NCI-H345 treated with DMSO at 0.1 percent for 48 hours (cell line): ENCODE results near the gene B4GALNT3.
"Not testable (repeated sequence)": the region's sequence is repeated elsewhere in the genome, so short reads cannot be mapped to it uniquely, and the experiment has no call there.

Experiments
- DNase-seq: peaks from one replicate; lab custom pipeline; 2025; ENCODE audit not compliant: unreplicated experiment; lab: John Stamatoyannopoulos, UW

B4GALNT3 gene

DNA sequence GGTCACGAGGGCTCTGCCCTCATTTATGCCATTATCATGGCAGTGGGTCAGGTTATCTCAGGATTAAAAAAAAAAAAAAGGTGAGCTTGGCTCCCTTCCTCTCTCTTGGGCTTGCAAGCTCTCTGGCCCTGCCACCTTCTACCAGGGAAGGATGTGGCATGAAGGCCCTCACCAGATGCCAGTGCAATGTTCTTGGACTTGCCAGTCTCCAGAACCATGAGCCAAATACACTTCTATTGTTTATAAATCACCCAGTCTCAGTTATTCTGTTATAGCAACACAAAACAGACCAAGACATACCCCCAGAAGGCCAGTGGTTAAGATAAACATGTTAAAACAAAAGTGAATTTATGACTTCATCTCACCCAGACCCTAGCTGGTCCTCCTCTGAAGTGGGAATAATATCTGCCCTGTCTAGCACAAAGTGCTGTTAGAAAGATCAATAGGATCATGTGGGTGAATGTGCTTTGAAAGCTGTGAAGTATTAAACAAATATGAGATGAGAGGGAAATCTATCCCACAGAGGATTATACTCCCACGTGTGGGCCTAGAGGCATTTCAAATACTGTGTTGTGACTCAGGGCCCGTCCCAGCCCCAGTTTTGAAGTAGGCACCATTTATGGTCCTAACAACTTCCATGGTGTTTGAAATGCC lies 114.9 kb downstream of the B4GALNT3 start:
- DNase-seq = no peak

DNA sequence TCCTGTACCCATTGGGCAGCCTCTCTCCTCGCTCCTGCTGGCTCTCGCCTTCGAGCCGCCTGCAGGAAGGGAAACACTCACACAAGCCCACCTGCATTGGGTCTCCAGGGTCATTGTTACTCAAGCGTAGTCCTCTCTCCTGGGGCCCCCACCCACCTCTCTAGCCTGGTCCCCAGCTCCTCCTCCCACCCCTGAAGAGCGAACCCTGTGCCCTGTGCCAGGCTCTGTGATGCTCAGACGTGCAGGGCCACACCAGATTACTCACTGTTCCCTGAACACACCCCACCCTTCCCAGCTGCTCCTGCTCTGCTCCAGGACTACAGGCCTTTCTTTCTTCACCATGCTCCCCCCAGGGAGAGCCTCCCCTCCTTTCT lies 115.4 kb downstream of the B4GALNT3 start:
- DNase-seq = no peak

DNA sequence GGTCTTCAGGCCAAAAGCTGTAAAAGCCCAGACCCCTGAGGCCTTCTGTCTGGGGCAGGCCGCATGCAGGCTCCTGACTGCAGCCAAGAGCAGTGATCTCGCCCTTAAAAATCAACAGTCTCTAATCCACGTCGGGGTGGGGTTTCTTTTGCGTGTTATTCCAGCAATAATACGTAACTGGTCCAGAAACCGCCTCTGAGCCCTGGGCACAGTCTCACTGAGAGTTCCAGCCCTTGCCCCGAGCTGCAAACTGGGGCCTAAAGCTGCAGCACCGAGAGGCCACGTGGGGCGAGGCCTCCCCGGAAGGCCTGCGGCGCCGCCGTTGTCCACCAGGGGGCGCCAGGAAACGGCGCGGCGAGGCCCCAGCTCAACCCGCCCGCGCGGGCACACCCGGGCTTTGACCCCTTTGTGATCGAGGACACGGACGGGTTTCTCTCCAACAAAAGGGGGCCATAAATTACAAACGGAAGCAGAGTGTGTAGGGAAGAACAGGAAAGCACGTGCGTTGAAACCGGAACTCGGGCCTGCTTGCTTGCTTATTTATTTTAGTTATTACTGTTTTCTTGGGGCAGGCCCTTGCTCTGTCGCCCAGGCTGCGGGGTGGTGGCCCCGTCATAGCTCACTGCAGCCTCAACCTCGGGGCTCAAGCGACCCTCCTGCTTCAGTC lies 116.3 kb downstream of the B4GALNT3 start:
- peak; percentile 52 for DNase-seq

DNA sequence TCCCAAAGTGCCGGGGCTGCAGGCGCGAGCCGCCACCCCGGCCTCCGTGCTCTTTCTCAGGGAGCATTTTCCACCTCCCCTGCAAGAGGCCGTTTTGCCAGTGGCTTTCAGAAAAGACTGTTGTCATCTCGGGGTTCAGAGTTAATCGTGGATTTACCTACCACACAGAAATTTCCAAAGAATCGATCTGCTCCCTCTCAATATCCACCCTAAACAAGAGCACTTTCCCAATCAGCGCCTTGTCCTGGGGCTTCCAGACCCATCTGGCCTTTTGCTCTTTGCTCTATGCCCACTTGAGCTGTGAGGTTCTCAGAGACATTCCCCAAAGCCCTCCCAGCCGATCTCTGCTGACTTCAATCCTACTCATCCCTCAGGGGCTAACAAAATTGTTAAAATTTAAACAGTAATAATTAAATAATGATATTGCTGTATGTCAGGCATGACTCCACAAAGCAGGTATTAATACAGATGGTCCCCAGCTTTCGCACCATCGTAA lies 116.9 kb downstream of the B4GALNT3 start:
- DNase-seq = no peak

DNA sequence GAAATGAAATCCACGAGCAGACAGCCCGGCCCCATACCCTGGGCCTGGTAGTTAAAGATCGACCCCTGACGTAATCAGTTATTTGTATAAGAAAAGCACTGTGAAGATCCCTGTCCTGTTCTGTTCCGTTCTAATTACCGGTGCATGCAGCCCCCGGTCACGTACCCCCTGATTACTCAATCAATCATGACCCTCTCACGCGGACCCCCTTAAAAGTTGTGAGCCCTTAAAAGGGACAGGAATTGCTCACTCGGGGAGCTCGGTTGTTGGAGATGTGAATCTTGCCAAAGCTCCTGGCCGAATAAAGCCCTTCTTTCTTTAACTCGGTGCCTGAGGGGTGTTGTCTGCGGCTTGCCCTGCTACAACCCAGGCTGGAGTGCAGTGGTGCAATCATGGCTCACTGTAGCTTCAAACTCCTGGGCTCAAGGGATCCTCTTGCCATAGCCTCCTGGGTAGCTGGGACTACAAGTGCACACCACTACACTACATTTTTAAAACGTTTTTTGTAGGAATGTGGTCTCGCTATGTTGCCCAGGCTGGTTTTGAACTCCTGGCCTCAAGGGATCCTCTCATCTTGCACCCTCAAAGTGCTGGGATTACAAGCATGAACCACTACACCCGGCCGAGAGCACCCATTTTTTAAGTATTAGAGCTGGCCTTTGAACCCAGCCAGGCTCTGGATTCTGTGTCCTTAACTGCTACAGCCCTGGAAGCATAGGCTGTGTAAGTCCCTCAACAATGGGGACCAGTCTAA lies 118.4 kb downstream of the B4GALNT3 start:
- not testable (repeated sequence) for DNase-seq

DNA sequence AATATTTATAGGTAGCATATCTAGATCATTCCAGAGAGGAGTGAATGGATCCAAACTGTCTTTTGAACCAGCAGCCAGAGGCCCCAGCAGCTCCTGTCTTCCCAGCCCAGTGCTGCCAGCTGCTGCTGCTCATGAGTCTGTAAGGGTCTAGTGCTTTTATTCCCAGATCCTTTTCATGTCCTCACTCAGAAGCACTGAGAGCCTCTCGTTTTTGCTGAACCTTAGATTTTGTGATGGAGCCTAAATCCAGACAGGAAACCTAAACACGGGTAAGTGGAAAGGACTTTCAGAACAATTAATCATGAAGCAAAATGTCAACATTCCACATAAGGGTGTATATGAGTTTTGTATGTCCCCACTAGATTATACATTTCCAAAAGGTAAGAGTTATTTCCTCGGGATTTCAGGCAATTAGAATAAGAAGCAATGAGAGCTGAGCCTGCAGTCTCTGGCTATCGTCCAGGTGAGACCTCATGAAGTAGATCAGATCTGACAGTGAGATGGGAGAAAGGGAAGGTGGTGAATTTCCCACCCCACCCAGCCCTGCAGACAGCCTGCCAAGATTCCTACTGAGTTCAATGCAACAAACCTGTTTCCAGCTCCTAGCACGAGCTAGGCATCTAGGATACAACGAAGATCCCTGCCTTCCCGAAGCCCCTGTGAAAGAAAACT lies 119.1 kb downstream of the B4GALNT3 start:
- peak; percentile 50 for DNase-seq

DNA sequence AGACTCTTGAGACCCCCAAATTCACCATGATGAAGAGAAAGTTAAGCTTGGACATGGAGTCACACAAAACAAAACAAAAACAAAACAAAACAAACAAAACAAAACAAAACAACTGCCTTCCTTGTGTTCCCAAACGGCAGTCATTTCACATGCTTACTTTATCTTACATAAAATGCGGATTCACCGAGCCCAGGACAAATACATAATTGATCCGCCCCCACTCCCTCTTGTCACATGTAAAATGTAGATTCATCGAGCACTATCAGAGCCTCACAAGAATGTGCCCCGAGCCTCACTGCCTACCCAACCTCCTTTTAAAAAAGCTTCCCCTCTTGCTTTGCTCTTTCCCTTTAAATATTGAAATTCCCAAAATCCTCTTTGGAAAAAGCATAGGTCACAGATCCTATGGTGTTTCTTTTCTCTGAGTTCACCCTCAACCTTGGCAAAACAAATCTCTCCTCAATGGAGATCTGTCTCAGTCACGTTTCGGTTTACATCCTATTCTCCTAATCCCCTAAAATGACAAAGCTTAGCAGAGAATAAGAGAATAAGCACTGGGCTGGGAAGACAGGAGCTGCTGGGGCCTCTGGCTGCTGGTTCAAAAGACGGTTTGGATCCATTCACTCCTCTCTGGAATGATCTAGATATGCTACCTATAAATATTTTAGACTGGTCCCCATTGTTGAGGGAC lies 119.8 kb downstream of the B4GALNT3 start:
- DNase-seq = no peak

DNA sequence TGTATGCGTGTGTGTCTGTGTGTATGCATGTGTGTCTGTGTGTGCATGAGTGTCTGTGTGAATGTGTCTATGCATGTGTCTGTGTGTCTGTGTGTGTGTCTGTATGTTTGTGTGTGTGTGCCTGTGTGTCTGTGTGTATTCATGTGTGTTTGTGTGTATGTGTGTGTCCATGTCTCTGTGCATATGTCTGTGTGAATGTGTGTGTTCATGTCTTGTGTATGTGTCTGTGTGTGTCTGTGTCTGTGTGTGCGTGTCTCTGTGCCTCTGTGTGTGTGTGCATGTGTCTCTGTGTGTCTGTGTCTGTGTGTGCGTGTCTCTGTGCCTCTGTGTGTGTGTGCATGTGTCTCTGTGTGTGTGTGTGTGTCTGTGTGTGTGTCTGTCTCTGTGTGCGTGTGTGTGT lies 121.1 kb downstream of the B4GALNT3 start:
- no peak for DNase-seq

DNA sequence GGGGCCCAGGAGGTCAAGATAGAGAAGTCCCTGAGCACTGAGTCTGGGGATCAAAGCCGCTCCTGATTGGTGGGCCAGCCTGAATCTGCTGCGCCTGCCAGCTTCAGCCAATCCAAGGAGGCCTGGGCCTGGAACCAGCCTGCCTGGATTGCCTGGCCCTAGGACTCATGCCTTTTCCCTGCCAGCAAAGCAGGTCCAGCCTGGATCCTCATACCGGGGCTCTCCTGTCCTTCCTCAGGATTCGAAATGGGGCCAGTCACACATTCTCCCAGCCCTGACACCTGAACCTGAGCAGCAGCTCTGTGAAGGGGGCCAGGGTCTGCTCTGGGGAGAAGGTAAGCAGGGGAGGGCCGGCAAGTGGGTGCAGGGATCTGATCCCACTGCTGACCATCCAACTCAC lies 121.6 kb downstream of the B4GALNT3 start:
- DNase-seq = no peak

DNA sequence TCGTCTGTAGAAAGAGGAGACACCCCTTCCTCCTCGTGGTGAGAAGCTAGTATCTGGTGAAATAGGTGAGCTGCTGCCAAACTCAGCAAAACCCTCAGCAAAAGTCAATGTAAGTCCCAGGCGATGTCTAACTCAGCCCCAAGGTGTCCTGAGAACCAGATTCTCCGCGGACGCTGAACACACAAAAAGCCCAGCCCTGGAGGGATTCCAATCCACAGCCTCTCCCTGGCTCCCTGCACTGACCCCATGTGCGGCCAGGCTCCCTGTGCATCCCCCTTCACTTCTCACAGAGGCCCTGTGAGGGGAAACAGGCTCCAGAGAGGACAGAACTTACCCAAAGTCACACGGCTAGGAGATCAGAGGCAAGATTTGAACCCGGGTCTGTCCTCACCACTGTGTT lies 122.0 kb downstream of the B4GALNT3 start:
- no peak for DNase-seq

DNA sequence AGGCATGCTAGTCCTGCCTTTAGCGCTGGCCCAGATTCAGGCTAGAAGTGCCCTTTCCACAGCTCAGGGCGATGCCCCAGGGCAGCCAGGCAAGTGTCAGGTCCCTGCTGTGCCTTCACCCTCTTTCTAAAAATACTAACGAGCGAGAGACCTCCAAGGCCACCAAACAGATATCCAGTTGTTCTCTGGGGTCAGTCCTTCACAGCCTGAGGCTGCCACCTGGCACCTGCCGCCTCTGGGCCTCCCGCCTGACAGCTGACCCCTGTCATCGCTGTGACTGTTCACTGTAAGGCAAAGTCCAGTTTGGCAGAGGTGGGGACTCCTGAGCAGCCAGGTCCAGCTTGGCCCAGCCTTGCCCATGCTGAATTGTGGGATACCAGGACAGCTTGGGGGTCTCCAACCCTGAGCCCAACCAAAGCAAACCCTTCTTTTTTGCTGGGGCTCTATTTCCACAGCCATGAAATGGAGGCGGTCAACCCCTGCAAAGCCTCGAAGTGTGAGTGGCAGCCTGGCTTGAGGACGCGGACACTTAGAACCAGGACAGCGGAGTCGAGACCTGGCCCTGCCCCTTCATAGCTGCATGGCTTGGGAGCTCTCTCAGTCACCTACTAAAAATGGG lies 123.6 kb downstream of the B4GALNT3 start:
- no peak for DNase-seq

DNA sequence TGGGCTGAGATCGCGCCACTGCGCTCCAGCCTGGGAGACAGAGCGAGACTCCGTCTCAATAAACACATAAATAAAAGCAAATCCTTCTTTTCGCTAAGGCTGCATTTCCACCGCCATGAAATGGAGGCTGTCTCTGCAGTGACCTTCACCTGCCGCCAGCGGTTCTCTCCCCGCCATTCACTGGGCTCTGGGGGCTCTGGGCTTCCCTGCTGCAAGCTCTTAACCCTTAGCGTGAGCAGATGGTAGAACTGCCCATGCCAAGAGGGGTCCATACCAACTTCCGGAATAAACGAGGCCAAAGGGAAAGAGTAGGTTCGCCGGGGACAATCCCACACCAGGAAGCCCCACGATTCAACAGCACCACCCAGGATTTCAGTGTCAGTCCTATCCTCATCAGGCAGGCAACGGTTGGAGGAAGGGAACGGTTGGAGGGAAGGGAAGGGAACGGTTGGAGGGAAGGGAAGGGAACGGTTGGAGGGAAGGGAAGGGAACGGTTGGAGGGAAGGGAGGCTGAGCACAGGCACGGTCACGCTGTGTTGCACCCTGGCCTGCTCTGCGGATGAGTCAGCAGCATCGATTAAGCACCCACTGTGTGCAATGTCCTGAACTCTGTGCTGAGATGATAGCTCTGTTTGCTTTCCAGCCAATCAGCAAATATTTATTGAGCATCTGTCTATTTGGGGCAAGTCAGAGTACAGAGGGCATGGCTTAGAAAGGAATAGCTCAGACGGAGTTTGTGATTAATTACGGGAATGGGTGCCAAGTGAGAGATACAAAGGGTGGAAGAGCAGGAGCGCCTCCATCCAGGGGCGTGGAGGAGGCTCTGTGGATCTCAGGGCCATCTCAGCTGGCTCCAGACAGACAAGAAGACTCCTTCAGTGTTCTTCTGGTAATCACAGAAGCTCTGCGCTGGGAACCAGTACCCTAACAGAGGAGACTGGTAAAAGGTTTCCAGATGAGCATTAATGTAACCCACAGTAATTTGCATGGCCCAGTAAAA lies 125.6 kb downstream of the B4GALNT3 start:
- no peak for DNase-seq

DNA sequence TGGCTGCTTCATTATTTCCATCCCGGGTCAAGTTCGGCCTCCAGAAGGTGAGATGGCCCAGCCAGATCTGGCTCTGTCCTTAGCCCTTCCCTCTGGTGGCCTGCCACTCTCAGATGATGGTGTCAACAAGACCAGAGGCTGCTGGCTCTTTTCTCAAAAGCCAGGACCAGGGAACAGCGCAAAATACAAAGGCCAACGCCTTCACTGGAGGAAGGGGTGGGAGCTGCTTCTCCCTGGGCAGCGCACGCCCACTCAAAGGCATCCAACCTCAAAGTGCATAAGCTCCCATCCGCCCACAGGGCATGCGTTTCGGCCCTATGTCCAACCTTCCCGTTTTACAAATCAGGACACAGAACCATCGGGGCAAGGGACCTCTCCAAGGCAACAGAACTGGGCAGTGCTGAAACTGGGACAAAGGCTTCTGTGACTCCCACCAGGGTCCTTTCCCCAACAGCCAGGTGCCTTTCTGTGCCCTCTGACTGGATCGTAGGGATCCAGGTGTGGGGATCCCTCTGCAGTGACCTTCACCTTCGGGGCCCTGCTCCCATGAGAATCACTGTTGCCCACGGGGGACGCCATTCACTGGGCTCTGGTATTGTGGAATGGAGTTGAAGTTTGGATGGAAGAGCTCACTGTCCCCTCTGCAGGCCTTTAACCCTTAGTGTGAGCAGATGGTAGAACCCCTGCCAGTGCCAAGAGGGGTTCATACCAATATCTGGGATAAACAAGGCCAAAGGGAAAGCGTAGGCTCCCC lies 126.8 kb downstream of the B4GALNT3 start:
- no peak for DNase-seq

DNA sequence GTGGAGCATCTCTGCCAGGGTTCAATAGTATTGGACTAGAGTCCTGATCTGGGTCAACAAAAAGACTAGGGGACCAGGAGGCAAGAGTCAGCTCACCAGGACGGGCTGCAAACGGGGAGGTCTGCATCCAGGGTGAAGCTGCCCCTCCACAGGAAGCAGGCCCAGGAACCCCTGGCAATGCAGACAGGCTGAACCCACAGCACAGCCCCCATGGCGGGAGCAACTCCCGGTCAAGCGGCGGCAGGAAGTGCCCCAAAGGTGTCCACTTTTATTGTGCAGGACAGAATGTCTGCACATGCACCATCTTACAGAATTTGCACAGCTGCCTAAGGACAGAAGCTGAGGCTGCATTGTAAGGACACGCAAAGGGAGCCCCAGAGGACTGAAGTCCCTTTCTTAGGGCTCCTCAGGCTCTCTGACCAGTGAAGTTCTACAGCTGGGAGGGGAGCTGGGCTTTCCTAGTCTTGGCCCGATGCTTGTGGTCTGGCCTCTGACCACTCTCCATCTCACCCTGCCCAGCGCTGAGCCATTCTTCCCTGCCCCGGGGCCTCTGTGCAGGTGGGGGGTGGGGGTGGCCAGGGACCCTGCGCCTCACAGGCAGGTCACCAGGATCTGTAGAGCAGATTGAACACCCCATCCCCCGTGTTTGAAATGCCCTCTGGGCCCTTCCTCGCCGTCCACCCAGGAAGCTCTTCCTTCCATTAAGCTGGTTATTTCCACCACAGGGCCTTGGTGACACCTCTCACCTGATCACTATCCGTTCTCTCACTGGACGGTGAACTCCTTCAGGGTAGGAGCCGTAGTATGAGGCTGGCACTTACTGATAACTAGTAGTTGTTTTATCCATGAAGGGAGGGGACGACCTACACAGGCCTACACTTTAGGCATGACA lies 127.6 kb downstream of the B4GALNT3 start:
- no peak for DNase-seq

DNA sequence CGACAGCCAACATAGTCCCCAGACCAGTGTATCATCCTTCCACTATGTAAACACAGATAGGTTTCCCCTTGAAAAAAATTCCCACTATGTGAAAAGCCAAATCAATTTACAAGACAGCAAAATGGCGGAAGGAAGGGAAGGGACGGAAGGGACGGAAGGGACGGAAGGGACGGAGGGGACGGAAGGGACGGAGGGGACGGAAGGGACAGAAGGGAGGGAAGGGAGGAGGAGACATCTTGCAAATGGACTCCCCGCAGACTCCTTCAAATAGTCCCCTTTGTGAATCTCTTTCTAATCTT lies 128.2 kb downstream of the B4GALNT3 start:
- DNase-seq = no peak

DNA sequence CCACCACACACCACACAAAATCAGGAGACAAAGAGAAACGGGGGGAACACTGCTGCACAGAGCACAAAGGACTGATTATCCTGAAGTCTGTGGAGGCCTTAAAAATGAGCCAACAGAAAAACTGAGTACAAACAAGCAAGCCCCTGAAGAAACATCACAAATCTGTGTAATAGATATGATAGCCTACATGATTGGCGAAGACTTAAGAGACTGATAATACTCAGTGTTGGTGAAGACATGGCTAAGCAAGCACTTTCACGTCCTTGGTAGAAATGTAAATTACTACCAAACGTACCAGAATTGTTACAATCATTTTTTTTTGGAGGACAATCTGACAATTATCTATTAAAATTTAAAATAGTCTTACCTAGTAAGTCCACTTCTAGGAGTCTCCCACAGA lies 128.9 kb downstream of the B4GALNT3 start:
- DNase-seq = no peak

DNA sequence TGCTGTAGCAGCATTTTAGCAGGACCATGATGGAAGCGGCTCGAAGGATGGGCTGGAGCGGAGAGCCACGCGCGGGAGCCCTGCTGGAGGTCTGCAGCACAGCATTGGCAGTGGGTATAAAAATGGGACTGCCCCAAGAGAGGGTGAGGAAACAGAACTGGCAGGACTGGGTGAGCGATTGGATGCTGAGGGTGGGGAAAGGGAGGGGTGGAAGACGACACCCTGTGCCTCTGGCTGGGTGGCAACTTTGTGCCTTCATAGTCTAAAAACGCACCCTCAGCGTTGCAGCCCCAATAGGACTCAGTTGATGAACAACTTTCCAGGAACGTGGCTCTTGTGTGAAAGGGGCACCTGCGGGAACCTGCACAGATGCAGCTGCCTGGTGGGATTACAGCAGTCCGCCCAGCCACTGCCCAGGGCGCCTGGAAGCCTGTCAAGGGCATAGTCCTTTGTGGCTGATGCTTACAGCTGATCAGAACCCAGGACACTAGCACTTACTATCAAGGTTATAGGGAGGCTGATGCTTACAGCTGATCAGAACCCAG lies 130.5 kb downstream of the B4GALNT3 start:
- DNase-seq = no peak
